NCI-H2171 (cell line): ENCODE measurements around the gene CCNDBP1.
"Not testable (repeated sequence)": the region's sequence is repeated elsewhere in the genome, so short reads cannot be mapped to it uniquely, and the experiment has no call there.

Experiments
- DNase-seq: peaks from one replicate; lab custom pipeline; 2025; lab: John Stamatoyannopoulos, UW

Gene CCNDBP1

DNA sequence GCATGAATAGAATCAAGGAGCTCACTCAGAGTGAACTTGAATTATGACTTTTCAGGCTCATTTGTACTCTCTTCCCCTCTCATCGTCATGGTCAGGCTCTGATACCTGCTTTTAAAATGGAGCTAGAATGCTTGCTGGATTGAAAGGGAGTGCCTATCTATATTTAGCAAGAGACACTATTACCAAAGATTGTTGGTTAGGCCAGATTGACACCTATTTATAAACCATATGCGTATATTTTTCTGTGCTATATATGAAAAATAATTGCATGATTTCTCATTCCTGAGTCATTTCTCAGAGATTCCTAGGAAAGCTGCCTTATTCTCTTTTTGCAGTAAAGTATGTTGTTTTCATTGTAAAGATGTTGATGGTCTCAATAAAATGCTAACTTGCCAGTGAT, 9.6 kb downstream of the CCNDBP1 start:
- DNase-seq, result no peak

DNA sequence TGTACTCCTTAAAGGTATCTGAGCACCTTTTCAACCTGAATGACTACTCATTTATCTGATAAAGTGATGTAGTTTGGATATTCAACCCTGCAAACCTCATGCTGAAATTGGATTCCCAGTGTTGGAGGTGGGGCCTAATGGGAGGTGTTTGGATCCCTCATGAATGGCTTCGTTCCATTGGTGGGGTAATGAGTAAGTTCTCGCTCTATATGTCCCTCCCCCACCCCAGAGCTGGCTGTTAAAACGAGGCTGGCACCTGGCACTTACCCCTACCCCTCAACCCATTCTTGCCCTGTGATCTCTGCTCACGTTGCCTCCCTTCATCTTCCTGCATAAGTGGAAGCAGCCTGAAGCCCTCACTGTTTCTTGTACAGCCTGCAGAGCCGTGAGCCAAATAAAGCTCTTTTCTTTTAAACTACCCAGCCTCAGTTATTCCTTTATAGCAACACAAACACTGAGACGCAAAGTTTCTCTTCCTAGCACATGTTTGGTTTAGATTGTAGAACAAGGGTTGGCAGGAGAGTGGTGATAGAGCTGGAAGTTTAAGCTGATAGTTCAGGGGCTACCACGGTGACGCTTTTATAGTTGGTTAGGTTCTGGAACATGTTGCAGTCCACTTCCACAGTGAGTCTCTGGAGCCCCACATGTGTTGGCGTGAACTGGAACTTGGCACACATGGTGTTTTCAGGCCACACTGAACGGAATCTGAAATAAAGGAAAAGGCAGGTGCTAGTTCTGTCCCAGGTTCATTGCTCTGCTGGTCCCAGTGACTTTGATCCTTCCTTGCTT, 11.8 kb downstream of the CCNDBP1 start:
- DNase-seq, result no peak

DNA sequence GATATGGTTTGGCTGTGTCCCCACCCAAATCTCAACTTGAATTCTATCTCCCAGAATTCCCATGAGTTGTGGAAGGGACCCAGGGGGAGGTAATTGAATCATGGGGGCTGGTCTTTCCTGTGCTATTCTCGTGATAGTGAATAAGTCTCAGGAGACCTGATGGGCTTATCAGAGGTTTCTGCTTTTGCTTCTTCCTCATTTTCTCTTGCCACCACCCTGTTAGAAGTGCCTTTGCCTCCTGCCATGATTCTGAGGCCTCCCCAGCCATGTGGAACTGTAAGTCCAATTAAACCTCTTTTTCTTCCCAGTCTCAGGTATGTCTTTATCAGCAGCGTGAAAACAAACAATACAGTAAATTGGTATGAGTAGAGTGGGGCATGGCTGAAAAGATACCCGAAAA, 12.6 kb downstream of the CCNDBP1 start:
- DNase-seq, result not testable (repeated sequence)

DNA sequence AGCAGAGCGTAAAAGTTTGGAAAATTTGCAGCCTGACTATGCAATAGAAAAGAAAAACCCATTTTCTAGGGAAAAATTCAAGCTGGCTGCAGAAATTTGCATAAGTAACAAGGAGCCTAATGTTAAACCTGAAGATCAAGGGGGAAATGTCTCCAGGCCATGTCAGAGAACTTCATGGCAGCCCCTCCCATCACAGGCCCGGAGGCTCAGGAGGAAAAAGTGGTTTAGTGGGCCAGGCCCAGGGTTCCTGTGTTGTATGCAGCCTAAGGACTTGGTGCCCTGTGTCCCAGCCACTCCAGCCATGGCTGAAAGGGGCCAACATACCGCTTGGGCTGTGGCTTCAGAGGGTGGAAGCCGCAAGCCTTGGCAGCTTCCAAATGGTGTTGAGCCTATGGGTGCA, 13.4 kb downstream of the CCNDBP1 start:
- DNase-seq, result not testable (repeated sequence)

DNA sequence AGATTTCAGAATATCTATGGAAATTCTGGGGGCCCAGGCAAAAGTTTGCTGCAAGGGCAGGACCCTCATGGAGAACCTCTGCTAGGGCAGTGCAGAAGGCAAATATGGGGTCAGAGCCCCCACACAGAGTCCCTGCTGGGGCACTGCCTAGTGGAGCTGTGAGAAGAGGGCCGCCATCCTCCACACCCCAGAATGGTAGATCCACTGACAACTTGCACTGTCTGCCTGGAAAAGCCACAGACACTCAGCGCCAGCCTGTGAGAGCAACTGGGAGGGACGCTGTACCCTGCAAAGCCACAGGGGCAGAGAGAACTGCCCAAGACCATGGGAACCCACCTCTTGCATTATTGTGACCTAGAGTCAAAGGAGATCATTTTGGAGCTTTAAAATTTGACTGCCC, 13.8 kb downstream of the CCNDBP1 start:
- no peak for DNase-seq

DNA sequence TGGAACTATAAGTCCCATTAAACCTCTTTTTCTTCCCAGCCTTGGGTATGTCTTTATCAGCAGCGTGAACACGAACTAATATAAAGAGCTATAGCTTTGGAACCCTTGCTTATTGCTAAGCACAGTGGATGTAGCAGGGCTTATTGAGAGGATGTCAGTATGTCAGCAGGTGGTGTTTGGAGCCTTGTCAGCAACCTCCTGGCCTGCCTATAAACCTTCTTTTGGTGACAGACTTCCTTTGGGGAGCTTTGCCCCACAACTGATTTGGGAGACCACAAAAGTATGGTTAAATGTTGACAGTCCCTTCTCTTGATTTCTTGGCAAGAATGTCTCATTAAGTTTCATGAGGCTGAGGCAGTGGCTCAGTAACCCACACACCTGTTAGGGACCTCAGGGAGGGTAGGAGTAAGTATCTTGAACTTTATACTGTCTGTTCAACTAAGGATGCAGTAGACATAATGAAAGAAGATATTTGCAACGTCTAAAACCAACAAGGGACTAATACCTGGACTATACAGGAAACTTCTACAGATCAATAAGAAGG, 14.8 kb downstream of the CCNDBP1 start:
- no peak for DNase-seq

DNA sequence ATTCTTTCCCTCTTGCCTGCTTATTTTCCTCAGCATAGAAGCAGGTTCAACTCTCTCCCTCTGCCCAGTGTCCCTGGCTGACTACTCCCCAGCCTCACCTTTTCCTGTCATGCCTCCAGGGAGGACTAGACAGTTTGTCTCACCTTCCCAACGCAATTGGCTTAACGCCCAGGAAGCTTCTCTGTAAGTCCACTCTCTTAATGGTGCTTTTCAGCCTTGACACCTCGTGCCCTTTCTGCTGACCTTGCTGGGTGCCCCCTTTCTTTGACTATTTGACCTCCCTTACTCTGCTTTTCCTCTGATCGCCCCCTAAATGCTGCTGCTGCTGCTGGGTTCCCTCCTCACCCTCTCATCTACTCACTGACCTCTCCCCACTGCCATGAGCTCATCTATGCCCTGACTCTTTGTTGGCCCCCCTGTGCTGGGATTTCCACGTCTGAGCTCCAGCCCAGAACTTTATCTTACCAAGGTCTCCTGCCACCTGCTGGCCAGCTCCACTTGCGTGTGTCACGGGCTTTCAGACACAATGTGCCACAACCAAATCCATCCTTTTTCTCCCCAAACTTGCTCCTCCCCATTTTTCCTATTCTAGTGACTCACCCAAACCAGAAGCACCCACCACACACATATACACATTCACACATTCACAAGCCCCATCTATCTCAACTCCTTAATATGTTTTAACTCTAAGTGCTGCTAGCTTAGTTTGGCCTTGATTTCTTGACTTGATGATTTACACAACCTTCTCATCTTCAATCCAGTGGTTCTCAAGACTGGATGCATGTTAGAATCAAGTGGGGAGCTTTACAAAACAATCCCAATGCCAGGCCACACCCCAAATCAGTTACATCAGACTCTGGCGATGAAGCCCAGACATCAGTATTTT, 19.1 kb downstream of the CCNDBP1 start:
- DNase-seq, result peak; percentile 7

DNA sequence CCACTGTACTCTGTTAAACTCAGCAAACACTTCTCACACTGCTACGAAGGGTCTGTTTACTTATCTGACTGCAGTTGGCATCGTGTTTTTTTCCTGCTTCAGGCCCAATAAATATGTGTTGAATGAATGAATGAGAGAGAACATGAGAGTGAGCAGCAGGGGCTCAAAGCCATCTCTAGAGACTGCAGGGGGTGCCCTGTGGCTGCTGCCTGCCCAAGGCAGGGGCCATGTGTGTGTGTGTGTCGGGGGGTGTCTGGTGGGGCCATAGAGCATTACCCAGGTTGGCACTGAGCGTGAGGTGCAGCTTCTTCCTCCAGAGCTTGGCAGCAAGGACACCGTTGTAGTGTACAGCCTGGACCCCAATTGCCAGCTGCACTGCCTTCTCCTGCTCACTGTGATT, 20.9 kb downstream of the CCNDBP1 start:
- DNase-seq, result no peak

DNA sequence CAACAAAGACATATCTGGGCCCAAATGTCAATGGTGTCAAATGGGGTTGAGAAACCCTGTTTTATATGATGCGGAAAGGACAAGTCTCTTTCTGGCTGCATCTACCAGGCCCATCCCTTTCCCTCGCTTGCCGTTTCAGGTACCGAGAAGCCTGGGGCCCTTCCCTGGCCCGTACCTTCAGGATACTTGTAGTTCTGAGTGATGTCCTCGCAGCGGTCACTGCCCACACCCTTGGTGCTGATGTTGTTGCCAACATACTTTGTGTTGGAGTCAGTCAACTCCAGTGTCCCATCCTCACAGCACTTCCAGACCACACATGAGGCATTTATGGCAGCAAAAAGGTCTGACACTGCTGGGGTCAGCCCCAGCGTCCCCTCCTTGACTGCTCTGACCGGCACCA, 21.8 kb downstream of the CCNDBP1 start:
- no peak for DNase-seq

DNA sequence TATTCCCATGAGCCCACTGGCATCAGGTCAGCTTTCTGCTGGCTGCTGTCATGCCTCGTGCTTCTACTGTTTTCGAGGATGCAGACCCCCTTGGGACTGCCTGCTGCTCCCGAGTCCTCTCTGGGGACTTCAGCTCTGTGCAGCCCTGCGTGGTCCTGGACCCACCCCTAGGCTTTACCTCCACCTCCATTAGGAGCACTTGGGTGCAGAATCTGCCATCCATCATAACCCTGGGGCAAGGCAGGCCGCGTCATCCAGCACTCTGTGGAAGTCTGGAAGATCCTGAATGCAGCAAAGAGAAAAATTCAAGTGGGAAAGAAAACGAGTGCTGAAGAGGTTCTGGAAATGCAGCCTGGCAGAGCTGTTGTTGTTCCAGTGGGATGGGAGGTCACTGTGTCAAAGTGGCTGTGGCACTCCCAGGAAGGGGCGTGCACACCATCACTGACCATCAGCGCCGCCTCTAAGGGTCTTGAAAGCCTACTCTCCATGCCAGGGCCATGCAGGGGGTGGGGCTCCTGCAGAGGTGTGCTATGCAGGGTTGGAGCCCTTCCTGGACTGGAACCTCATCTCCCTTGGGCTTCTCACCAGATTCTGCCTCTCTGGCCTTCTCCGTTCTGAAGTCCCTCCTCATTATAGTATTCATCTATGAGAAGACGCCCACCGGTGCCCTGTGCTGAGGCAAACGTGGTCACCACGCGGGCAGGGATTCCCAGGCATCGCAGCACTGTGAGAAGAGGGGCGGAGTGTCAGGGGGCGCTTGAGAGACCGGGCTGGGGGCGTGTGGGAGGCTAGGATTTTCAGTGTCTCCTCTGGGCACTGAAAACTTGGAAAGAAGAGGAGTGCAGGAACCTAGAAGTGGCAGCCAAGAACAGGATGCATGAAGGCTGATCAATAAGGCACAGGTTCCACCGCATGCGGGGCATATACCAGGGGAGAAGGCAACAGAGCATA, 23.1 kb downstream of the CCNDBP1 start:
- DNase-seq, result no peak

DNA sequence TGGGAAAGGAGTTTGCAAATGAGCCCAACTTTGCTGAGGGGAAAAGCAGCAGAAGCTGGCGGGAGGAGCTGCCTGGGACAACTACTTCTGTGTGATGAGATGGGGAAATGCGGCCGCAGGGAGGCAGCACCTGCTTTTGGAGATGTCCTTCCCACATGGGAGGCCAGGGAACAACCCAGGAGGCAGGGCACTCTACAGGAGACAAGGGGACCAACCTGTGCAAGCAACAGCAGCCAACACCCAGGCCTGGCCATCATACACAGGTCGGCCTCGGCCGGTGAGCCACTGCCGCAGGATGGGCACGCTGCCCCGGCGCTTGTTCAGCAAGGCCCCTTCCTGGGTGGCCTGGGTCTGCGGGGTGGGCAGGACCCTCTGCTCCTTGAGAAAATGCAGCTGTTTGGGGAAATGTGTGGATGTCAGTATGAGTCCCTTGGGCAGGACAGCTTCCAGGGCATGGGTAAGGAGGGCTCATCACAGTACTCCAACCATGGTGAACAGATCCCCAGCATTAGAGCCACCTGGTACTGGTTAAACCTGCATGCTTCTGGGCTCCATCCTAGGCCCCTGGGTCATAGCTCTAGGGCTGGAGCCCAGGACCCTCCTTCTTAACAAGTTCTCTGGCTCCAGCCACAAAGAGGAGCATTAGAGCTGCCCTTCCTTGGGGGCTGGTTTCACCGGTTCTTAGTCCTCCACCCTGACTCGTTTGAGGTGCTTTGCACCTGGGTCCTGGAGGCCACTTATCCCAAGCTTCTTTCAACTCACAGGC, 24.0 kb downstream of the CCNDBP1 start:
- no peak for DNase-seq

DNA sequence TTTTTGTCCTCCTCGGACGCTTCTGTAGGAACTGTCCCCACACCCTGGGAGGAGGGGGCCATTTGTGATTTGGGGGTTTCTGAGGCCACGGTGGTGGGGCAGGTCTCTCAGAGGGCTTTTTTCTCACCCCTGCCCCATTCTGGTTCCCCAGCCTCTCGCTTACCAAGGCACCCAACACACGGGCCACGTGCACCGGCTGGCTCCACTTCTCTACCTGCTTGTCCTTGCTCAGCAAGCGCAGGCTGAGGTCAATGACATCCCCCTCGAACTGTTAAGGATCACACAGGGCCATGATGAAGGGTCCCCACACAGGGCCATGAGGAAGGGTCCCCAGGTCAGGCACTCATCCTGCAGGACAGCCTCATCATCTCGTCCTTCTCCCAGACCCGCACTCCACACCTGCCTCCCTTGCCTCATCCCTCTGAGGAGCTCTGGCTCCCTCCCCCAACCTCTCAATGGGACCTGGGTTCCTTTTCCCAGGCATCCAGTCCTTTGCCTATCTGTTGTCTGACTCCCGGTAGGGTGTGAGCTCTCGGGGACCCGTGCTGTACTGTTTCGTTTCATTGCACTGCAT, 25.1 kb downstream of the CCNDBP1 start:
- no peak for DNase-seq

DNA sequence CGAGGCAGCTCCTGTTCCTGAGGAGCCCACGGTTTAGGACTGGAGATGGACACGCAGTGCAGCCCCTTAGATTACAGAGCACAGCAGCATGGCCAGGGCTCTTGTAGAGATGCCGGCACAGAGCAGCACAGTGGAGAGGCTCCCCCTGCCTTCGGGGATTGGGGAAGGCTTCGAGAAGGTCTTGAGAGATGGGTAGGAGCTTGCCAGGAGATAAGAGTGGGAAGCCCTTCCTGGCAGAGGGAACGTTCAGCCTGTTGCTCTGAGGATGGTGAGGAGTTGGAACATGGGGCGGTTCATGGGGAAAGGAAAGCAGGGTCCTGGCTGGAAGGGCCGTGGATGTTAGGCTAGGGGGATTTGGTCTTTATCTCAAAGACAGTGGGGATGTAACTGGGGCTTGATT, 25.6 kb downstream of the CCNDBP1 start:
- no peak for DNase-seq

DNA sequence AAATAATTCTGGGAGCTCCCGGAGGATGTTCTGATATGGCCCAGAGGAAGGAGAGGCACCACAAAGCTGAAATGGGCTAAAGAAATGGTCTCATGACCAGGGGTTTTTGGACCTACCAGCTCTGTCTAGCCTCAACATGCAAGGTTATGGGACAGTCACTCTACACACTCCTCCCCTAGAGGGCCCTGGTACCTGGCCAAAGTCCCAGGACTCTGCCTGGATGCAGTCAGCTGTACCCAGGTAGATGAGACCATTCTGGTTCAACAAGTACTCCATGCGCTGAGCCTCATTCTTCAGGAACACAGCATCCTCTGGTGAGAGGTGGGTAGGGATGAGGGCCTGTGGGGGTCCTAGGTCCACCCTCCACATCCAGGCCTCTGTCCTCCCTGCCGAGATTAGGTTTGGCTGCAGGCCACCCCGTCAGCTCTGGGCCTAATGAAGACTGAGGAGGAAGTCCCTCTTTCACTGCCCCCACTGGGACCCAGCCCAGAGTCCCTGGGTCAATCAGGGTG, 26.1 kb downstream of the CCNDBP1 start:
- DNase-seq, result no peak

DNA sequence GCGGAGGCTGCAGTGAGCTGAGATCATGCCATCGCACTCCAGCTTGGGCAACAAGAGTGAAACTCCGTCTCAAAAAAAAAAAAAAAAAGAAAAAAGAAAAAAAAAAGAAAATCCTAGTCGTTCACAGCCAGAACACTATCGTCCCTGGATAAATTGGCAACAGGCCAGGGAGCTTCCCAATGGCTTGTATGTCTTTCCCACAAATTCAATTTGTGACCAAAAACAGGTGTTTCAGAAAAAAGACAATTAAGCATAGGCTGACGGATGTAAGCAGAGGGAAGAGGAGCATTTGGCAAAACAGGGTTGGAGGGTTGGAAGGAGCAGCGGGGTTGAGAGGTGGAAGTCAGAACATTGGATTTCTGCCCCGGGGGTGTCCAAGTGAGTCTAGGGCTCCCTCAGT, 27.1 kb downstream of the CCNDBP1 start:
- no peak for DNase-seq

DNA sequence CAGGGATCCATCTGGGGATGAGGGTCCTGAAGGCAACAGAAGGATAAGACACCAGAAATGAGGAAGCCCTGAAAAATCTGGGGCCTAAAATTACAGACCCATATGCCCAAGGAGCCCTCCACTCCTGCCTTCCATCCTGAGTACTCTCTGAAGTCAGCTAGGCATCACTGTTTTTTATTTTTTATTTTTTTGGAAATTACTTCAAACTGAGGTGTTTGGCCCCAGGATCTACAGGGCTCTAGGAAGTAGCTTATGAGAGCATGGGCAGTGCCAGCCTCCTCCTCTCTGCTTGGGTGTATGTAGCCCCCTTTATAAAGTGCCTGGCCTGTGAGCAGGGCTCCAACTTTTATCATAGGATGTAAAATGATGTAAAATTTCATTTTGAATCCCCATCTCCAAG, 27.7 kb downstream of the CCNDBP1 start:
- no peak for DNase-seq

DNA sequence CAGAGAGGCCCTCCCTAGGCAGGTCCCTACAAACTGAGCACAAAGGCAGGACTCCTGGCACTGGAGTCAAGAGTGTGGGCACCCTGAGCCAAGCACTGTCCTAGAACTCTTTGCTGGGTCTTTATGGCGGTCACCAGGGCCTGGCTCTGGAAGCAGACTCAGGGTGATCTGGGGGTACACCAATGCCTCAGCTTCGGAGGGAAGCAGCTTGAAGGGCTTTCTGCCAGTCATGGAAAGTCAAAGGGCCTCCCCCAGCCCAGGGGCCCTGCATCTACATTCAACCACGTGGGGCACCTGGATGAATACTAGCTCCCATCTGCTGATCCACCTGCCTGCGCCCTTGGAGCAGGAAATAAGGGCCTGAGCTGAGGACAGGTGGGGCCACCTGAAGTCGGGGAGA, 28.3 kb downstream of the CCNDBP1 start:
- no peak for DNase-seq

DNA sequence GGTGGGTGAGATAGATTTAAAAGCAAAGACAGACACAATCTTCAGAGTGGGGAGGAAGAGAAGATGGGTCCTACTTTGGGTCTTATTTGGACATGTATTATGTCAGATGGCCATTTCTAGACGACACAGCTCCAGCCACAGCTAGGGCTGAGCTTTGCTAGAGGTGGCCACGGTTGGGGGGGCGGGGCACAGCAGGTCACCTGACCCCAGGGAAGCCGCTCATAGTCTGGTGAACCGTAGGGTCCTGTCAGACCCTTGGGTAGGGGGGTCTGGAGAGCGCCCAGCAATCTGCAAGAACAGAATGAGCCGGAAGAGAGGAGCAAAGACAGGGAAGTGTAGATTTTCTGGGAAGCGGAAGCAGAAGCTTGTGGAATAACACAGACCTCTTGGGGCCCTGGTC, 29.0 kb downstream of the CCNDBP1 start:
- DNase-seq, result no peak

DNA sequence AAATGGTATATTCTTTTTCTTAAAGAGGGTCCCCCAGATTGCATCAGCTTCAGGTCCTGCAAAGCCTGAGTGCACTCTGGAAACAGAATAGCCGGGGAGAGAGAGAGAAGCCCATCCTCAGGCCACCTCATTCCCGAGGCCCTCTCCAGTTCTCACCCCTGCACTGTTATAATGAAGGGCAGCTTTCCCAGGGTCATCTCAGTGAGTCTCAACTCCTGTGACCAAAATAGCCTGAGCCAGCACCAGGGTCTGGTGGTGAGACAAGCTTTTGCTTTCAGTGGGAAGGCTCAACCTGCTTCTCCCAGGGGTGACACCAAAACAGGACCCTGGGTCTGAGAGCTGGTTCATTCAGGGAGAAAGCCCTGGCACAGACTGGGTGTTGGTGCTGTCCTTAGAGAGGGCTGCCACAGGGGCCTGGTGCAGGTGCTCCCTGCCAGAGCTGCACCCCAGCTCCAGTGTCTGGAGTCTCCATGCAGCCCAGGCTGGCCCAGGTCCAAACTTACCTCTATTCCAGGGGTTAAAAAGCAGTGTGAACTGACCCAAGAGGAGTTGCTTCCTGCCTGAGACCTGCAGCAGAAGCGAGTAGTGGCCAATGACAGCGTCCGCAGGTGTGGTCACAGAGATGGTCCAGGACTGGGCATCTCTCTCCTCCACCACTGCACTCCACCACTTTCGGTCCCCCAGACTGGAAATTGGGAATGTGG, 29.5 kb downstream of the CCNDBP1 start:
- no peak for DNase-seq

DNA sequence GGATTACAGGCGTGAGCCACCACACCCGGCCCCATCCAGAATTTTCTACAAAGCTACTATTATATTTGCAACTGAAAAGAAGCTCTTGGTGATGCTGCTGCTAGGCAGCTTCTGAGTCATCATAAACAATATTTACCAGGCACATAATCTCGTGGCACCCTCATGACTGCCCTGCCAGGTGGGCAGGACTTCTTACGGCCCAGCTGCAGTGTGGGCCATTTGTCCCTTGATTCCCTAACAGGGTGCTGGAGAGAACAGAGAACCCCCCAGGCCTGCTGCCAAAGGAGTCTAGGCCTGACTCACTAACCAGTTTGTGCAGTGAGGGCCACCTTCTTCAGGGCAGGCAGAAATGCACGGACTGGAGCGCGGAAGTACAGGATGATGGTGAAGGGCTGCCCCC, 30.8 kb downstream of the CCNDBP1 start:
- DNase-seq, result no peak
